ENCODE results near the gene GPC1. TPM values are rescaled to one million over a fixed set of nuclear protein-coding genes. Genes with fewer than 3 reads are reported as not detected.

GPC1 gene
- total RNA-seq, 4 donors from 2014 or later = 4.4 to 18.2 (median 7.1) TPM

GRCh38 chr2:240448387-240449274 lies 13.2 kb downstream of the GPC1 start:
- Histone ChIP-seq H3K4me3 (no peak overlapping the region), H3K9me3 (no peaks in the 10 kb centered on the region), H3K27ac (no peak overlapping the region), H3K36me3 (no peaks in the 10 kb centered on the region), H3K27me3 (peaks cover 0 to 12% of the 10 kb centered on the region in 2 donors), H3K4me1 (peaks cover 0 to 15% (median 7%) of the 10 kb centered on the region in 4 donors)
- no peak for DNase-seq
- TF ChIP-seq POLR2A (IDR thresholded peaks at IDR 0.05) (no peak), CTCF (IDR thresholded peaks at IDR 0.05) (no peak)

DNA sequence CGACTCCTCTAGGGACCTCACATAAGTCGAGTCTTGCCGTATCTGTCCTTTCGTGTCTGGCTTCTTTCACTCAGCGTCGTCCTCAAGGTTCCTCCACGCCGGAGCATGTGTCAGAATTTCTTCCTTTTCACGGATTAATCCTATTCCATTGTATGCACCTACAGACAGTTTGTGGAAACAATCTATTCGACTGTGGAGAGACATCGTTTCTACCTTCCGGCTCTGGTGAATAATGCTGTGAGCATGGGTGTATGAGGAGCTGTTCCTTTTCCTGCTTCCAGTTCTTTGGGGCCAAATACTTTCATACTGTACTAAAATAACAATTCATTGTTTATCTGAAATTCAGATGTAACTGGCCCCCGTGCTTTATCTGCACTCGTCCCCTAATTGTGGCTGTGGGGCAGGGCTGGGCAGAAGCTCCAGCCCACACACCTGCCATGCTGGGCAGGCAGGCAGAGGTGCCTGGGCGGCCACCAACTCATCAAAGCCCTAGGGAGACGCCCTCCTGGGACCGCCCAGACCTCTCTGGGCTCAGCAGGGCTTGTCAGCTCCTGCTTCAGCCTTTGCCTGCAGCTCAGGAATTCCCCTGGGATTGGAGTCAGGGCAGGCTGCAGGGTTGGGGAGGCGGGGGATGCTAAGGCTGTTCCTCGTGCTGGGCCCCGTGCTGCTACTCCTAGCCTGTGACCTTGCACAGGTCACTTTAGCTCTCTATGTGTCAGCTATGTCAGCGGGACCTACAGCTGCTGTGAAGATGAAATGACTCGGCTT lies 14.5 kb downstream of the GPC1 start:
- Histone ChIP-seq H3K27me3 (peaks cover 0 to 19% of the 10 kb centered on the region in 2 donors), H3K4me1 (peaks cover 0 to 21% (median 9%) of the 10 kb centered on the region in 4 donors), H3K27ac (no peak overlapping the region), H3K36me3 (no peaks in the 10 kb centered on the region), H3K9me3 (no peaks in the 10 kb centered on the region), H3K4me3 (no peak overlapping the region)
- DNase-seq = no peak
- TF ChIP-seq CTCF (IDR thresholded peaks at IDR 0.05) = no peak
- no peak for TF ChIP-seq POLR2A (IDR thresholded peaks at IDR 0.05)

GRCh38 chr2:240450532-240451107 lies 15.2 kb downstream of the GPC1 start:
- no peaks in the 10 kb centered on the region for H3K36me3 ChIP-seq
- DNase-seq = no peak
- H3K4me1 ChIP-seq = peaks cover 0 to 21% (median 9%) of the 10 kb centered on the region in 4 donors
- H3K9me3 ChIP-seq = no peaks in the 10 kb centered on the region
- peaks cover 0 to 19% of the 10 kb centered on the region in 2 donors for H3K27me3 ChIP-seq
- no peak overlapping the region for H3K27ac ChIP-seq
- H3K4me3 ChIP-seq = no peak overlapping the region
- TF ChIP-seq POLR2A (IDR thresholded peaks at IDR 0.05) (no peak), CTCF (IDR thresholded peaks at IDR 0.05) (no peak)

GRCh38 chr2:240451108-240451611 lies 15.7 kb downstream of the GPC1 start:
- DNase-seq = no peak

More at GRCh38 chr2:240451108-240451611, 15.7 kb downstream of the GPC1 start:
- TF ChIP-seq CTCF (IDR thresholded peaks at IDR 0.05) (no peak), POLR2A (IDR thresholded peaks at IDR 0.05) (no peak)
- peaks cover 0 to 21% (median 9%) of the 10 kb centered on the region in 4 donors for H3K4me1 ChIP-seq
- no peaks in the 10 kb centered on the region for H3K36me3 ChIP-seq
- no peak overlapping the region for H3K27ac ChIP-seq
- peaks cover 0 to 19% of the 10 kb centered on the region in 2 donors for H3K27me3 ChIP-seq
- no peak overlapping the region for H3K4me3 ChIP-seq
- no peaks in the 10 kb centered on the region for H3K9me3 ChIP-seq

All from Peyer's patch (tissue), 4 donors.